ENCODE results near the gene PAPOLG. TPM values are rescaled to one million over a fixed set of nuclear protein-coding genes. Genes with fewer than 3 reads are reported as not detected.
"Not testable (repeated sequence)": the region's sequence is repeated elsewhere in the genome, so short reads cannot be mapped to it uniquely, and the experiment has no call there.

The PAPOLG gene
- total RNA-seq, 1 donor, result 13.2 TPM

DNA sequence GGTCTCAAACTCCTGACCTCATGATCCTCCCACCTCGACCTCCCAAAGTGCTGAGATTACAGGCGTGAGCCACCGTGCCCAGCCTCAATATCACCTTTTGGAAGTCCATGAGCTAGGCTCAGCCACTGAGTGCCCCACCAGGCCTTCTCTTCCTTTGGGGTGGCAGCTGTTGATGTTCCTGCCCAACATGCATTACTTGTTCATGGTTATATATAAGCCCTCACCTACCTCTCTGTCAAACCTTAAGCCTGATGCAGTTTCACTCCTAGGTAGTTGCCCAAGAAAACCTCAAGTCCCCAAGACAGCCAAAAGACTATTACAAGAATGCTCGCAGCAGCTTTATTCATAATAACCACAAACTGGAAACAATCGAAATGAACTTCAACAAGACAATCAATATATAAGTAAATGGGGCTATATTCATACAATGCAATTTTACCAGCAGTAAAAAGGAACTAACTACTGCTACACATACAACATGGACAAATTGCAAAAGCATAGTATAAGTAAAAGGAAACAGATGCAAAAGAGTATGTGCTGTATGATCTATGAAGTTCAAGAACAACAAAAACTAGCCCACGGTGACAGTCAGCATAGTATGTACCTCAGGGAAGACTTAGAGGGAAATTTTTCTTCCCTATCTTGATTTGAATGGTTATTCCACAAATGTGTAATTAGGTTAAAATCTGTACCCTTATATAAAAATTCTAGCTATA lies 65.7 kb downstream of the PAPOLG start:
- no peak for DNase-seq (ENCODE audit: low read depth in 2 of 3, low spot score in 2 of 3)

DNA sequence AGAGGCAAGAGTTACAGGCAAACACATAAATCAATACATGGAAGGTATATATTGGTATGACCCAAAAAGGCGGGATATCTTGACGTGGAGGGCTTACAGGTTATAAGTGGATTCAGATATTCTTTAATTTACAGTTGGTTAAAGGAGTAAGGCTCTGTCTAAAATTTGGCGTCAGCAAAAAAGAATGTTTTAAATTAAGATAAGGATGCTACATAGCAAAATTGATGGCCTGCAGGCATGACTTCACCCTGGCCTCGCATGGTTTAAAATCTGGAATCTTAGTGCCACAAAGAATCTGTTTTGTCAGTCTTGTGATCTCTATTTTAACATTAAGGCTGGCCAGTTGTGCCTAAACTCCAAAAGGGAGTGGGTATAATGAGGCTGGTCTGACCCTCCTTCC lies 66.9 kb downstream of the PAPOLG start:
- DNase-seq (ENCODE audit: low read depth in 2 of 3, low spot score in 2 of 3), result no peak

DNA sequence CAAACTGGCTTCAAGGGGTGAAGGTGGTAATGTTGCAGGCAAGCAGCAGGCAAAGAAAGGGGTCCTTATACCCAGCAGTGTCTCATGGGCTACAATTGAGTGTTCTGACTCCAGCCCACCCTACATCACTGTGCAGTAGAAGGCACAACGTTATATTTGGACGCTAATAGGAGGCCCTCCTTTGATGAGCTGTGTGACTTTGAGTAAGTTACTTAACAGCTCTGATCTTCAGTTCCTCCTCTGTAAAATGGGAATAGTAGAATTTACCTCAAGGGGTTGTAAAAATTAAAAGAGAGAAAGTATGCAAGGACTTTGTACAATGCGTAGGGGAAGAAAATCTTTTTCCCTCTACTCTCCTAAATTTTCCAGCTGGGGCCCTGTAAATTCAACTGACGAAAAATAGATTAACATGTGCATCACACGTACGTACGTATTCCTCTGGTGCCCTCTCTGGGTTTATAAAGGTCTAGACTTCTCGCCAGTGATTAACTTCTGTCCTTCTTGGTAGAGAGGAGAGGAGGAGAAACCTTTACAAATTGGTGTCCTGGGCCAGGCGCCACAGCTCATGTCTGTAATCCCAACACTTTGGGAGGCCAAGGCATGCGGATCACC lies 67.7 kb downstream of the PAPOLG start:
- no peak for DNase-seq (ENCODE audit: low read depth in 2 of 3, low spot score in 2 of 3)

DNA sequence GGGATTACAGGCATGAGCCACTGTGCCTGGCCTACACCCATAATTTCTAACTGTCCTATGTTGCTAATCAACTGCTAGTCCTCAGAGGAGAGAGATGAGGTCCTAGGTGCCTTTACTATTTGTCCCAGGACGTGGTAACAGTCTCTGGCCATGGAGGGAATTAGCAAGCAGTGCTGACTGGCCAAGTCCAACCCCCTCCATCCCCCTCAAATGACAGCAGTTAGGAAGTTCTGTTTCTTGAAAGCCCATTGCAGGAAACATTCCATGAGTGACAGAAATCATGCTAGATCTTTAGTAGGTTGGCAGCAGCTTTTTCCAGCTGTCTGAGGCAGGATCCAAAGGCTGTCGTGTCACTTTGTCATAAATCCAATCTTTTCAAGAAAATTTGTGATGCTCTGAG lies 69.6 kb downstream of the PAPOLG start:
- DNase-seq (ENCODE audit: low read depth in 2 of 3, low spot score in 2 of 3), result no peak

DNA sequence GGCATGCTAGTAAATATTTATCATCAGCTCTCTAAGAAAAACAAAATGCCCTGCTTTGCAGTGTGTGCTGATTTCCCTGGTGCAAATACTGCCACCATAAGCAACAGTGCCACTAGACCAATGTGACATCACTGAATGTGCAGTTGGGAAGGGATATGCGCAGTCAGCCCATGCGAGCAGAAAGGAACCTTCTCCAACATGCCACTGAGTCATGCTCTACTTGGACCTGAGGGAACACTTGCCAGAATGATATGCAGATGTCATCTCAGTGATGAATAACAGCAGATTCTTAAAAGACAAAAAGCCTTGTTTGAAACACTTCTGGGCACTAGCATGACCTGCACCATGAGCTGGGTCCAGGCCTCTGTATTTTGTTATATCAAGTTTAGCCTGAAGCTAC lies 70.0 kb downstream of the PAPOLG start:
- DNase-seq (ENCODE audit: low read depth in 2 of 3, low spot score in 2 of 3), result no peak

DNA sequence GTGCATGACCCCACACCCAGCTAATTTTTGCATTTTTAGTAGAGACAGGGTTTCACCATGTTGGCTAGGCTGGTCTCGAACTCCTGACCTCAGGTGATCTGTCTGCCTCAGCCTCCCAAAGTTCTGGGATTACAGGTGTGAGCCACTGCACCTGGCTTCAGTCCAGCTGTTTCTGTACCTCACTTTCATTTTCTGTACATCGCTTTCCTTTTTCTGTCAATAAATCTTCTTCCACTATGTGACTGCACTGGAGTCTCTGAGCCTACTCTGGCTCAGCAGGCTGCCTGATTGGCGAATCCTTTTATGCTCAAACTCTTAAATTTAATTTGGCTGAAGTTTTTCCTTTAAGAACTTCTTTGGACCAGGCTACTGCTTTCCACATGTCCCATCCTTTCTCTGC lies 70.8 kb downstream of the PAPOLG start:
- not testable (repeated sequence) for DNase-seq (ENCODE audit: low read depth in 2 of 3, low spot score in 2 of 3)

DNA sequence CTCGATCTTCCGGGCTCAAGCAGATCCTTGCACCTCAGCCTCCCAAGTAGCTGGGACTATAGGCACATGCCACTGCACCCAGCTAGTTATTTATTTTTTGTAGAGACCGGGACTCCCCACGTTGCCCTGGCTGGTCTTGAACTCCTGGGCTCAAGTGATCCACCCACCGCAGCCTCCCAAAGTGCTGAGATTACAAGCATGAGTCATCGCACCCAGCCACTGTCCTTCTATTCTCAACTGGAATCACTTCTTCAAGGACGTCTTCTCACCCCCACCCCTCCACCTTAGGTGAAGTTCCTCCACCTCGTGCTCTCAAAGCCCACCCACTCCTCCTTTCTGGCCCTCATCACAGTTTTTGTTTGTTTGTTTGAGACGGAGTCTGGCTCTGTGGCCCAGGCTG lies 71.3 kb downstream of the PAPOLG start:
- no peak for DNase-seq (ENCODE audit: low read depth in 2 of 3, low spot score in 2 of 3)

DNA sequence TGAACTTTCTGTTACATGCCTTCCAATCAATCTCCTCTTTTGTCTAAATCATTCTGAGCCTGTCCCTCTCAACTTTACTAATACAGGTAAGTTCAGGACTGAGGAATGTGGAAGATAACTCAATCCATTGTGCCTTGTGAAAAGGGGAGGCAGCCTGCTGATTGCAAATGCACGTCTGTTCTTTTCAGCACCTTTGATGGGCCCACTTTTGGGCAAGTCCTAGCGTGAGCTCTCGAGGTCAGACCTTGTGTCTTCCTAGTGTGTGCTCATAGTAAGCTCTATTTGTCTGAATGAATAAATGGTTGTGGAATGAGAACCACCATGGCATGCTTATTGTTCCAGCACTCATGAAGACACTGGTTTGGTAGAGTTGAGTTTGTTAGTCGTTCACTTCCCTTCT lies 74.9 kb downstream of the PAPOLG start:
- no peak for DNase-seq (ENCODE audit: low read depth in 2 of 3, low spot score in 2 of 3)

DNA sequence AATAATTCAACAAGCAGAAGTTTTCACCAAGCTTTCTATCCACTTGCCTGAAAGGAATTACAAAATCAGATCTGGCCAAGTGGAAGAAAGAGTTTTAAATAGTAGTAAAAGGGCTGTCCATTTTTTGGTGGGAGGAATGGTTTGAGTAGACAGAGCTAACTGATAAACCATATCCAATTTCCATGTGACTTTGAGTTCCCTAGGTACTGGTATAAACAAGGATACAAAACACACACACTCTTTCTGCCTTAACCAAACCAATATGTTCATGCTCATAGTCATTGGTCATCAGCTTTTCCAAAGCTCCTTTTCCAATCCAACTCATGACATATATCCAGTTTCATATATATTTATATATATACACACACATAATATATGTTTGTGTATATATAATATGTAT lies 75.9 kb downstream of the PAPOLG start:
- no peak for DNase-seq (ENCODE audit: low read depth in 2 of 3, low spot score in 2 of 3)

DNA sequence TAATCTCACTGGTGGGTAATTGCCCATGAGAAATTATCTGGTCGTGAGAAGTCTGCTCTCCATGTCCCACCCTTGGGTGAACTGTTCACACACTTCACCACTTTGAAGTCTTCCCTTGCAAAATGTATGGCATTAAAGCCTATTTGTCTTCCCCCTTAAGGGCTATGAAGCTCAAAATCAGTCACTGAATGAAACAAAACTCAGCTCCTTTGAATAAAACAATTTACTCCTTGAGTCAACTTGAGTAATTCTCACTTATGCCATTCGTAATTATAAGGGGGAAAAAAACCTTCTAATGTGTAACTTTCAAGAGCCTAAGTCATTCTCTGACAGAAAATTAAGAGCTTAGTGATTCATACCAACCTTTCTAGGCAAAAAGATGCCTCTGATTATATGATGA lies 76.6 kb downstream of the PAPOLG start:
- no peak for DNase-seq (ENCODE audit: low read depth in 2 of 3, low spot score in 2 of 3)

DNA sequence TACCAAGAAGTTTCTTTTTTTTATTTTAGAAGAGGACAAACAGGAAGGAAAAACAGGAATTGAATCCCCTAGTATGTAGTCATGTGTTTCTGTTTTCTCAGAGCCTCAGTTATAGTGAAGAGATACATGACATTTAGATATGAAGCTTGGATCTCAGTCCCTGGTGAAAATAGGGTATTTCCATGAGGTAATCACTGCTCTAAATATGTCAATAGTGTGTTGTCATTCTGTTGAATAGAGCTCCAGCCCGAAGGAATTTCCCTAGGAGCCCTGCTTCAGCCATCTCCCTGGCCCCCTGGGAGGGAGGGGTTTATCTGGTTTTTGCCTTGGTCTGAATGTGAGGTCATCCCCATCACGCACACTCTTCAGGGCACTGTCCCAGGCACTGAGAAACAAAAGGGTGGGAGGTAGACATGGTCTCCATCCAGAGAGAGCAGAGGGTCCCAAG lies 78.2 kb downstream of the PAPOLG start:
- DNase-seq (ENCODE audit: low read depth in 2 of 3, low spot score in 2 of 3), result no peak

DNA sequence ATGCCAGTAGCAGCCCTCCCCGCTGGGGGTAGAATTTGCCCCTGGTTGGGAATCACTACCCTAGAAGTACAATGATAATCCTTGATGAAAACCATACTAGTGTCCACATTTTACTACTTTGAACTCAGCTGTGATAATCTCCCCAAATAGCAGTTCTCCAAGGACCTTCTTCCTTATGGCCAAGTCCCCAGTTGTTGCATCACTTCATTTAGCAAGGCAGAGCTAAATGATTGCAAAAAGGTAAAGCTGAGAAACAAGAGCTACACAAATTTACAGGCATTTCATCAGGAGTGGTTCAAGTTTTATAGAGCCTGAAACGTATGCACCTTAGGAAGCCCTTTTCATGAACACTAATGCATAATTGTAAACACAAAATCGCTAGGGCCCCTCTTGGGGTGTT lies 80.4 kb downstream of the PAPOLG start:
- DNase-seq (ENCODE audit: low read depth in 2 of 3, low spot score in 2 of 3), result no peak

DNA sequence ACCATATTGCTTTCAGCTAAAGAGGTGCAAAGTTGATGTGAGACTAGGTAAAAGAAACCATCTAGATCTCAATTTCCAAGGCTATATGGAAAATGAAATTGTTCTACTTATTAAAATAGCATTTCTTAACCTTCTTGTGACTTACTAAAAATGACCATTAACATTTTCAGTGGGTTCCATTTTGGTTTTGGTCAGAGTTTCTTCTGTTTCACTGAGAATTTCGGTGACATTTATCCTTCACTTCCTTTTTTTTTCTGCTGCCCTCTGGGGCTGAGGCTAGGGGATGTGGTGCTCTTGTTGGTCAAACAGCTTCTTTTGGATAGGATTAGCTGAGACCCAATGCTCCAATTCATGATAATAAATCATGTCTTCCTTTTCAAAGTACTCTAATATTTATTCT lies 81.1 kb downstream of the PAPOLG start:
- DNase-seq (ENCODE audit: low read depth in 2 of 3, low spot score in 2 of 3), result no peak

DNA sequence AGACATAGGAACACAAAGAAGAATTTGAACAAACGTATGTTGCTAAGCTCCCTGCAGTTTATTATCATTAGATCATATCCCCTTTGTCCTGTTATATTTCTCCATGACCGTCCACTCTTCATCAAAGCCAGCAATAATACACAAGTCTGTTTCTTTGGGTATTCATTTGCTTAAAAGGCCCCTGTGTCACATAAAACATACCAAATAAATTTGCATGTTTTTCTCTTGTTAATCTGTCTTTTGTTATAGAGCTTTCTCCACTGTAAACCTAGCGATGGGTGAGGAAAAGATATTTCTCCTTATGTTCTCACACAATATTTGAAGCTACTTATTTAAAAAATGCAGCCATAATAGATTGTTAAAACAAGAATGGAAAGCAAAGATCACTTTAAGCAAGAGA lies 82.4 kb downstream of the PAPOLG start:
- no peak for DNase-seq (ENCODE audit: low read depth in 2 of 3, low spot score in 2 of 3)

DNA sequence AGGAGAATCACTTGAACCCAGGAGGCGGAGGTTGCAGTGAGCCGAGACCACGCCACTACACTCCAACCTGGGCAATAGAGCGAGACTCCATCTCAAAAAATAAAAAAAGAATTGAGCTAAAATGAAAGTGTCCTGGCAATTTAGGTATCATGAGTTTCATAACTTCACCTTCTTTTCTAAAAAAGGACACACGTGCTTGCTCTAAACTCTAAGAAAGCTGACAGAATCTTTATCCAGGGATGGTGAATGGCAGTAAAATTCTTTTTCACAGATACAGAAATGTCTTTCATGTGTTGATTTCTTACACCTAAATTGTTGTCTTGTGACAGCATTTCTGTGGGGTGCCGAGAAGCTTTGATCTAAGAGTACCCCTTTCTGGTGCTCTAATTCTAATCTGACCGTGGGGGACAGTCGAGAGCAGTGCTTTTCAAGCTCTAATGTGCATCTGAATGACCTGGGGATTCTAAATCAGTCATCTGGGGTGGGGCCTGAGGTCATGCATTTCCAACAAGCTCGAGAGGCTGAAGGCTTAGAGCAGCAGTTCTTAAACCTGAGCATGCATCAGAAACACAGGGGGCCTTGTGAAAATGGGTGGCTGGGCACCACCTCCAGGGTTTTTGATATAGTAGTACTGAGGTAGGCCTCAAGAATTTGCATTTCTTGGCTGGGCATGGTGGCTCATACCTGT lies 83.2 kb downstream of the PAPOLG start:
- no peak for DNase-seq (ENCODE audit: low read depth in 2 of 3, low spot score in 2 of 3)

DNA sequence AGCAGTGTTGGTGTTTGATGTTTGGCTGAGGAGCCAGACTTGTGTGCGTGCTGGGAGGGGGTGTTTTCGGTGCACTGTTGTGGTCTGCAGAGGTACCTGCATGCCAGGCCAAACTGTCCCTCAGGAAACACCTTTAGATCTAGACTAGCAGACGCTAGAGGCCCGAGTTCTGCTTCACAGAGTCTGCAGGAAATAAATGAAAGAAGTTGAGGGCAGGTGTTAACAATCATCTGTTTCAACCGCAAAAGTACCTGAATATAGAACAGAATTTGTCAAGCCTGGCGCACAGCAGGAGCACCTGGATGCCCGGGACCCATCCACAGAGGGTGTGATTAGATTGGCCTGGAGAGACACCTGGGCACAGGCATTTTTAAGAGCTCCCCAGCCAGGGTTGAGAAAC lies 84.8 kb downstream of the PAPOLG start:
- peak in 2 of 3 donors; percentile 64 to 94 for DNase-seq (ENCODE audit: low read depth in 2 of 3, low spot score in 2 of 3)

DNA sequence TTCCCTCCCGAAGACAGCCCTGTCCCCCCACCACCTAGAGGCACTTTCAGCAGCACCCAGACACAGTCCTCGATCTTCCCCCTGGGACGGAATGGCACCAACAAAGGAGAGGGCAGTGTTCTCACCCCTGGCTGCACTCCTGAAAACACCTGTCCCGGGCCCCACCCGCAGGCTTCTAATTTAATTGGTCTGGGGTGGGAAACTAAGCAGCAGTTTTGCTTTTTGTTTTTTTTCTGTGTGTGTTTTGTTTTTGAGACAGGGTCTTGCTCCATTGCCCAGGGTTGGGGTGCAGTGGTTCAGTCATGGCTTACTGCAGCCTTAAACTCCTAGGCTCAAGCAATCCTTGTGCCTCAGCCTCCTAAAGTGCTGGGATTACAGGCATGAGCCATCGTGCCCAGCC lies 86.9 kb downstream of the PAPOLG start:
- no peak for DNase-seq (ENCODE audit: low read depth in 2 of 3, low spot score in 2 of 3)

DNA sequence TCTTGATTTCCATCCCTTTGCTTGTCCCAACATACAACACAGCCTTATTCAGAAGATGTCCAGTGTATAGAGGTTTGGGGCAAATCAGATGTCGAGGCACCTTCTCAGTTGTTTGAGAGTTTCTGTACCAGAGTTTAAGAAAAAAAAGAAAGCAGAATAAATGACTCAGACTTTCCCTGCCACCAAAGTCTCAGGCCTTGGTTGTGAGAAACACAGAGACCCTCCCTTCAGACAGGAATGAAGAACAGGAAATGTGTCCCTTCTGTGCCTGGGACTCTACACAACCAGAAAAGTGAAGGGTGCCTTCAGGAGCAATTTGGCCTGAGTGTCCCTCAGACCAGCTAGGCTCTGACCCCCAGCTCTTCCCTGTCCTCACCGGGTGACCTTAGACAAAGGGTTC lies 88.0 kb downstream of the PAPOLG start:
- peak in 1 of 3 donors; percentile 35 for DNase-seq (ENCODE audit: low read depth in 2 of 3, low spot score in 2 of 3)

DNA sequence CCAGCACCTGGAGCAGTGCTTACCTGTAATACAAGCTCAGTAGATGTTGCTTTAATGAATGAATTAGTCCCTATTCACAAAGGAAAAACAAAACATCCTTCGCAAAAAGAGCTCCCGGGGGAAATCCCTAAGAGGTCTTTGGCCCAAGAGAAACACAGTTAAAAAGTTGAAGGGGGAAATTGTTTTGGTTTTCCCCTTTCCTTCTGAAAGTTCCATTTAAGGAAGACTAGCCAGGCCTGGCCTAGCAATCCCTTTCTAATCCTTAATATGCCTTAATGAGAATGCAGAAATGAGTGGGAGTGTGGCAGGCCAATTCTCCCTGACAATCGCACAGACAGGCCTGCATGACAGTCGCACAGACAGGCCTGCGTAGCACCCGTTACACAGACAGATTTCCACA lies 91.8 kb downstream of the PAPOLG start:
- DNase-seq (ENCODE audit: low read depth in 2 of 3, low spot score in 2 of 3), result no peak
